Thoracic aorta (tissue), 2 donors: ENCODE results near the gene MAP1A. TPM values are rescaled to one million over a fixed set of nuclear protein-coding genes. Genes with fewer than 3 reads are reported as not detected.
A peak's percentile ranks its signal among the peaks of the same experiment; 100 is the strongest.

ENCODE experiments used
- ATAC-seq: fragments of 150-250 bp; one replicate; pipeline ENCODE4 v1.8.0; 2017; ENCODE audit warnings: low read depth; ENCODE audit not compliant: insufficient number of reproducible peaks, low FRiP score
- DNase-seq: peaks from one replicate; pipeline ENCODE4 v3.0.0-alpha.2; 2020; ENCODE audit warnings: low spot score
- H3K27ac ChIP-seq, 2 donors: fragments of 200-600 bp; sonication (generic); 1 replicate in 1 of 2; 2 replicates in 1 of 2; pipeline ENCODE4 v1.5.1; 2016; ENCODE audit warnings: mild to moderate bottlenecking in 2 of 2, moderate library complexity in 2 of 2
- H3K27me3 ChIP-seq: fragments of 200-600 bp; sonication (generic); replicated peaks from 2 replicates; pipeline ENCODE4 v1.6.0; 2016; ENCODE audit warnings: mild to moderate bottlenecking; ENCODE audit not compliant: insufficient read depth
- H3K36me3 ChIP-seq: fragments of 200-600 bp; sonication (generic); one replicate; pipeline ENCODE4 v1.5.1; 2016
- H3K4me1 ChIP-seq, 2 donors: fragments of 200-600 bp; sonication (generic); 1 replicate in 1 of 2; 2 replicates in 1 of 2; pipeline versions ENCODE4 v1.5.1 to v1.6.0; 2016; ENCODE audit warnings: low read depth in 2 of 2, mild to moderate bottlenecking in 1 of 2; ENCODE audit not compliant: control insufficient read depth in 1 of 2
- H3K4me3 ChIP-seq: fragments of 200-600 bp; sonication (generic); 2 replicates; pipeline ENCODE4 v1.5.1; 2016; ENCODE audit warnings: mild to moderate bottlenecking
- H3K9me3 ChIP-seq: fragments of 200-600 bp; sonication (generic); 2 replicates; pipeline ENCODE4 v1.5.1; 2016
- CTCF ChIP-seq: fragments of 200-600 bp; sonication (generic); IDR thresholded peaks from one replicate; pipeline ENCODE4 v1.5.1; 2019; ENCODE audit warnings: antibody characterized with exemption
- total RNA-seq, 2 donors: library from RNA; depleted of rRNA; stranded (reverse); fragments of >200 nt; gene quantifications; one replicate each; pipeline versions ENCODE4 v1.1.0 to v1.2.3, GENCODE V29; 2016

Gene MAP1A
- 10 to 100 TPM; 29.8 to 39.4 TPM for total RNA-seq

- TF ChIP-seq CTCF = no peak
- ATAC-seq = no peak
- Histone ChIP-seq H3K4me1 (peaks cover 0 to 26% of the 10 kb centered on the region in 2 donors), H3K27ac (peak within 1 kb of the TSS; percentile 82 to 85), H3K27me3 (no peaks in the 10 kb centered on the region), H3K9me3 (no peaks in the 10 kb centered on the region), H3K4me3 (peak within 1 kb of the TSS; percentile 85), H3K36me3 (peaks cover 22% of the 10 kb centered on the region)
- DNase-seq = no peak
Observed at GRCh38 chr15:43517354-43518196, at the start of gene MAP1A. Gene MAP1A, plus strand, starts transcription at chr15:43517608. Its CDS starts 3,866 bp downstream, at chr15:43521474.

GRCh38 chr15:43469867-43470266 is 47.5 kb upstream of the MAP1A start:
- Histone ChIP-seq H3K27ac (no peak overlapping the region), H3K9me3 (no peaks in the 10 kb centered on the region), H3K27me3 (no peaks in the 10 kb centered on the region), H3K4me3 (no peak overlapping the region), H3K36me3 (peaks cover 39% of the 10 kb centered on the region), H3K4me1 (no peaks in the 10 kb centered on the region)
- ATAC-seq = no peak
- TF ChIP-seq CTCF = no peak
- DNase-seq = no peak

- H3K9me3 ChIP-seq = no peaks in the 10 kb centered on the region
- no peak for TF ChIP-seq CTCF
- no peak overlapping the region for H3K27ac ChIP-seq
- H3K4me1 ChIP-seq = no peaks in the 10 kb centered on the region
- ATAC-seq = no peak
- no peaks in the 10 kb centered on the region for H3K27me3 ChIP-seq
- peaks cover 42% of the 10 kb centered on the region for H3K36me3 ChIP-seq
- no peak for DNase-seq
- H3K4me3 ChIP-seq = no peak overlapping the region
Observed at GRCh38 chr15:43471975-43472374, 45.4 kb upstream of the MAP1A start.

GRCh38 chr15:43473885-43474284 is 43.5 kb upstream of the MAP1A start:
- peaks cover 51% of the 10 kb centered on the region for H3K36me3 ChIP-seq
- H3K9me3 ChIP-seq = no peaks in the 10 kb centered on the region

More at GRCh38 chr15:43473885-43474284, 43.5 kb upstream of the MAP1A start:
- ATAC-seq = no peak
- DNase-seq = no peak
- H3K4me1 ChIP-seq = no peaks in the 10 kb centered on the region
- H3K27ac ChIP-seq = no peak overlapping the region
- no peak for TF ChIP-seq CTCF
- no peak overlapping the region for H3K4me3 ChIP-seq
- H3K27me3 ChIP-seq = no peaks in the 10 kb centered on the region
